Neural cell (in vitro differentiated cells): ENCODE data around the gene NOL4L.

Source experiments
- CTCF ChIP-seq: fragments of 450-650 bp; IDR thresholded peaks from 2 replicates; pipeline ENCODE4 v1.5.1; 2014; ENCODE audit warnings: antibody characterized with exemption, mild to moderate bottlenecking, moderate library complexity; ENCODE audit not compliant: poor library complexity, severe bottlenecking
- EZH2 ChIP-seq: fragments of 200-600, 300-800 bp; shearing (Covaris generic), sonication (generic); IDR thresholded peaks from 2 replicates; pipeline ENCODE4 v1.6.1; 2014; ENCODE audit warnings: antibody characterized with exemption, low read length, borderline replicate concordance, mild to moderate bottlenecking; ENCODE audit not compliant: insufficient read depth, poor library complexity, severe bottlenecking
- REST ChIP-seq: IDR thresholded peaks from 2 replicates; pipeline ENCODE4 v1.6.1; 2012; ENCODE audit warnings: borderline replicate concordance

- no peak for TF ChIP-seq EZH2
- TF ChIP-seq REST, result no peak
- TF ChIP-seq CTCF, result no peak
Measured at GRCh38 chr20:32610472-32611218, 25.5 kb upstream of the NOL4L start.
